Loucy (cell line): ENCODE data around the gene SSBP2.

Experiments used
- H2AFZ ChIP-seq: fragments of 200-600 bp; sonication (generic); 2 replicates; pipeline ENCODE4 v1.6.0; 2016; ENCODE audit warnings: antibody characterized with exemption, mild to moderate bottlenecking, low read length, moderate library complexity
- H3F3A ChIP-seq: fragments of 200-600 bp; 2 replicates; pipeline ENCODE4 v1.6.0; 2016; ENCODE audit warnings: antibody characterized with exemption, low read depth, mild to moderate bottlenecking
- H3K27me3 ChIP-seq: fragments of 200-600 bp; sonication (generic); 2 replicates; pipeline ENCODE4 v1.6.1; 2014; ENCODE audit warnings: low read length, mild to moderate bottlenecking; ENCODE audit not compliant: insufficient read depth, poor library complexity, severe bottlenecking
- H3K36me3 ChIP-seq: fragments of 200-600 bp; sonication (generic); 2 replicates; pipeline ENCODE4 v1.6.1; 2016; ENCODE audit warnings: low read length; ENCODE audit not compliant: insufficient read depth
- H3K4me1 ChIP-seq: fragments of 200-600 bp; sonication (generic); 2 replicates; pipeline ENCODE4 v1.5.1; 2014; ENCODE audit warnings: low read length, mild to moderate bottlenecking; ENCODE audit not compliant: insufficient read depth, poor library complexity, severe bottlenecking
- H3K4me2 ChIP-seq: fragments of 200-600 bp; sonication (generic); 2 replicates; pipeline ENCODE4 v1.6.0; 2014; ENCODE audit warnings: antibody characterized with exemption, low read length, low read depth, mild to moderate bottlenecking; ENCODE audit not compliant: poor library complexity, severe bottlenecking
- H3K4me3 ChIP-seq: fragments of 200-600 bp; sonication (generic); 2 replicates; pipeline ENCODE4 v1.5.1; 2014; ENCODE audit warnings: low read length, mild to moderate bottlenecking, mixed read lengths; ENCODE audit not compliant: poor library complexity, severe bottlenecking
- H3K79me2 ChIP-seq: fragments of 200-600 bp; sonication (generic); 2 replicates; pipeline ENCODE4 v1.6.1; 2014; ENCODE audit warnings: low read length; ENCODE audit not compliant: insufficient read depth
- H3K9ac ChIP-seq: fragments of 200-600 bp; sonication (generic); 2 replicates; pipeline ENCODE4 v1.6.0; 2014; ENCODE audit warnings: mild to moderate bottlenecking, low read depth, low read length, moderate library complexity; ENCODE audit not compliant: poor library complexity, severe bottlenecking
- H3K9me2 ChIP-seq: fragments of 200-600 bp; sonication (generic); replicated peaks from 2 replicates; pipeline ENCODE4 v1.6.1; 2016; ENCODE audit warnings: low read depth, low read length, mixed read lengths
- H3K9me3 ChIP-seq: fragments of 200-600 bp; sonication (generic); 2 replicates; pipeline ENCODE4 v1.6.1; 2014; ENCODE audit warnings: mild to moderate bottlenecking, antibody characterized with exemption, low read length, low read depth; ENCODE audit not compliant: insufficient read depth
- H4K20me1 ChIP-seq: fragments of 200-600 bp; sonication (generic); 2 replicates; pipeline ENCODE4 v1.6.0; 2014; ENCODE audit warnings: antibody characterized with exemption, low read length, mild to moderate bottlenecking; ENCODE audit not compliant: insufficient read depth, poor library complexity, severe bottlenecking
- EZH2phosphoT487 ChIP-seq: fragments of 200-600 bp; IDR thresholded peaks from 2 replicates; pipeline ENCODE4 v1.6.1; 2018; ENCODE audit warnings: antibody characterized with exemption, mild to moderate bottlenecking, moderate library complexity, borderline replicate concordance
- TF ChIP-seq, protein P1 (sequence below): fragments of 200-600 bp; sonication (generic); conservative IDR thresholded peaks from 2 replicates; pipeline ENCODE4 v1.5.1; 2014; ENCODE audit warnings: mild to moderate bottlenecking, antibody characterized with exemption, low read length

Gene SSBP2

DNA sequence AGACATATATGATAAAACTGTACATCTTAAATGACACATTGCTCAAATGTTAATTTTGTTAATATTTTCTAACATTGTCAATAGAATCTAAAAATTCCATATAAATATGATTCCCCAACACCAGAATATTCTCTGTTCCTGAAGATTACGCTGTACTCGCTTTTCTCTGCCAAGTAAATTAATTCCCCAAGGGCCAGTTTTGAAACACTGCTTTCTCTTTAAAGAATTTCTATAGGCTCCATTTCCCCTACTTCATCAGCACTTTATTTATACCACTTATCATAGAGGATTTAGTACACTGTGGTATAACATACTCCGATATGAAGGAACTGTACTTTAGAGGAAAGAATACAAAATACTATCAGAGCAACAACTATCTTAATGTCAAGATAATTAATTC, 255.6 kb downstream of the SSBP2 start:
- no peak overlapping the region for H3K4me2 ChIP-seq
- no peak for TF ChIP-seq EZH2phosphoT487
- TF ChIP-seq, protein P1, sequence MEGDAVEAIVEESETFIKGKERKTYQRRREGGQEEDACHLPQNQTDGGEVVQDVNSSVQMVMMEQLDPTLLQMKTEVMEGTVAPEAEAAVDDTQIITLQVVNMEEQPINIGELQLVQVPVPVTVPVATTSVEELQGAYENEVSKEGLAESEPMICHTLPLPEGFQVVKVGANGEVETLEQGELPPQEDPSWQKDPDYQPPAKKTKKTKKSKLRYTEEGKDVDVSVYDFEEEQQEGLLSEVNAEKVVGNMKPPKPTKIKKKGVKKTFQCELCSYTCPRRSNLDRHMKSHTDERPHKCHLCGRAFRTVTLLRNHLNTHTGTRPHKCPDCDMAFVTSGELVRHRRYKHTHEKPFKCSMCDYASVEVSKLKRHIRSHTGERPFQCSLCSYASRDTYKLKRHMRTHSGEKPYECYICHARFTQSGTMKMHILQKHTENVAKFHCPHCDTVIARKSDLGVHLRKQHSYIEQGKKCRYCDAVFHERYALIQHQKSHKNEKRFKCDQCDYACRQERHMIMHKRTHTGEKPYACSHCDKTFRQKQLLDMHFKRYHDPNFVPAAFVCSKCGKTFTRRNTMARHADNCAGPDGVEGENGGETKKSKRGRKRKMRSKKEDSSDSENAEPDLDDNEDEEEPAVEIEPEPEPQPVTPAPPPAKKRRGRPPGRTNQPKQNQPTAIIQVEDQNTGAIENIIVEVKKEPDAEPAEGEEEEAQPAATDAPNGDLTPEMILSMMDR: no peak
- H2AFZ ChIP-seq: no peak overlapping the region
- no peaks in the 10 kb centered on the region for H3K27me3 ChIP-seq
- H3K4me3 ChIP-seq: no peak overlapping the region
- no peaks in the 10 kb centered on the region for H3K9me2 ChIP-seq
- peaks cover 5% of the 10 kb centered on the region for H4K20me1 ChIP-seq
- 0 out of 2 replicates have a peak, but pooled peaks cover 2% of the 10 kb centered on the region for H3F3A ChIP-seq
- peaks cover 26% of the 10 kb centered on the region for H3K36me3 ChIP-seq
- no peaks in the 10 kb centered on the region for H3K9me3 ChIP-seq
- peaks cover 7% of the 10 kb centered on the region for H3K4me1 ChIP-seq
- no peak overlapping the region for H3K9ac ChIP-seq
- H3K79me2 ChIP-seq: no peaks in the 10 kb centered on the region

DNA sequence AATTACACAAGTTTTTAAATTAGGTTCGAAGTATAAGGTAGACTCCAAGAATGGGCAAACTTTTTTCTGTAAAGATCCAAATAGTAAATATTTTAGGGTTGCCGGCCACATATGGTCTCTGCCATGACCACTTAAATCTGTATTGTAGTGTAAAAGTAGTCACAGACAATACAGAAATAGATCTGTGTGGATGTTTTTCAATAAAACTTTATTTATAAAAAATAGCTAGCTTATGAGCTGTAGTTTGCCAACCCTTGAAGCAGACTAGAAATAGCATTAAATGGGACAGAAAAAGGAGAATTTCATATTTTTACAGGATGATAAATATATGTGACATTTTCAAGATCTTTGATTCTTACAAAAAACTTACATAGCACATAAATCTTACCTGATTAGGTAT, 262.0 kb downstream of the SSBP2 start:
- no peaks in the 10 kb centered on the region for H3K4me1 ChIP-seq
- no peaks in the 10 kb centered on the region for H3K9me2 ChIP-seq
- no peaks in the 10 kb centered on the region for H3K27me3 ChIP-seq
- H3K79me2 ChIP-seq: no peaks in the 10 kb centered on the region
- H2AFZ ChIP-seq: no peak overlapping the region
- H4K20me1 ChIP-seq: no peaks in the 10 kb centered on the region
- TF ChIP-seq, protein P1: no peak
- TF ChIP-seq EZH2phosphoT487: no peak
- no peak overlapping the region for H3K9ac ChIP-seq
- H3K36me3 ChIP-seq: peaks cover 29% of the 10 kb centered on the region; the same call in 1 of the 2 replicates
- H3K9me3 ChIP-seq: no peaks in the 10 kb centered on the region
- H3K4me3 ChIP-seq: no peak overlapping the region
- H3K4me2 ChIP-seq: no peak overlapping the region
- H3F3A ChIP-seq: no peaks in the 10 kb centered on the region

DNA sequence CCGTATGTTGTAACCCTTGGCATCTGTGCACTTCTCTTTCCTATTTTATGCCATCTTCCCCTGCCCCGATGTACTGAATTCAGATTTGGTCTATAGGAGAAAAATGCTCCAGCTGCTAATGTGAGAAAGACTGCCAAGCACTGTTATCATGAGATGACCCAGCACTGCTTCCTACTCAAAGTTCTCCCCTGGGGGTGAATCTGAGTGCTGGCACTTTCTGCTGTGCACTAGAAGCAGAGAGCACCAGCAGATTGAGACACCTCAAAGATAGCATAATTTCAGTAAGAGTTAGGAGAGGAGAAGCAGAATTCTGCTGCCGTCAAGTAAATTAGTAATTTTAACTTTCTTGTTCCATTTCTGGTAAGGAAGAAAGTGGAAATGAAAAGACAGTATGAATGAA, 264.2 kb downstream of the SSBP2 start:
- Histone ChIP-seq H3K27me3 (no peaks in the 10 kb centered on the region), H3K9me3 (no peaks in the 10 kb centered on the region), H2AFZ (no peak overlapping the region), H3K36me3 (peaks cover 39% of the 10 kb centered on the region; the same call in 1 of the 2 replicates), H3F3A (no peaks in the 10 kb centered on the region), H3K9ac (no peak overlapping the region), H3K4me1 (no peaks in the 10 kb centered on the region), H3K79me2 (no peaks in the 10 kb centered on the region), H4K20me1 (no peaks in the 10 kb centered on the region), H3K4me2 (no peak overlapping the region), H3K4me3 (no peak overlapping the region), H3K9me2 (no peaks in the 10 kb centered on the region)
- TF ChIP-seq EZH2phosphoT487: no peak
- TF ChIP-seq, protein P1: no peak
